ENCODE data around the gene PRKN. TPM values are rescaled to one million over a fixed set of nuclear protein-coding genes. Genes with fewer than 3 reads are reported as not detected.

Gene PRKN
- total RNA-seq, 1 donor from 2014 or later, result 4.9 TPM

- no peak for DNase-seq (ENCODE audit: extremely low spot score in 2 of 2)
- H3K27ac ChIP-seq, result no peak overlapping the region
- no peaks in the 10 kb centered on the region for H3K36me3 ChIP-seq
- no peaks in the 10 kb centered on the region for H3K4me1 ChIP-seq
- H3K9me3 ChIP-seq, result no peaks in the 10 kb centered on the region
- H3K27me3 ChIP-seq, result no peaks in the 10 kb centered on the region
- TF ChIP-seq POLR2AphosphoS5 (IDR thresholded peaks at IDR 0.05; ENCODE audit: insufficient read depth in 1 of 2, low read depth in 1 of 2) (no peak), POLR2A (IDR thresholded peaks at IDR 0.05) (no peak), CTCF (IDR thresholded peaks at IDR 0.05) (no peak)
- intact Hi-C loops (cut with DNase I), result no loop called here
- H3K4me3 ChIP-seq, result no peak overlapping the region
Observed at GRCh38 chr6:162713974-162714780, 13.4 kb downstream of the PRKN start.

- TF ChIP-seq POLR2AphosphoS5 (IDR thresholded peaks at IDR 0.05; ENCODE audit: insufficient read depth in 1 of 2, low read depth in 1 of 2), result no peak
- TF ChIP-seq POLR2A (IDR thresholded peaks at IDR 0.05), result no peak
- H3K4me1 ChIP-seq, result no peaks in the 10 kb centered on the region
- H3K27ac ChIP-seq, result no peak overlapping the region
- H3K9me3 ChIP-seq, result no peaks in the 10 kb centered on the region
- no peak overlapping the region for H3K4me3 ChIP-seq
- H3K27me3 ChIP-seq, result no peaks in the 10 kb centered on the region
- DNase-seq (ENCODE audit: extremely low spot score in 2 of 2), result no peak
- intact Hi-C loops (cut with DNase I), result no loop called here
- no peaks in the 10 kb centered on the region for H3K36me3 ChIP-seq
Observed at GRCh38 chr6:162712694-162713093, 14.9 kb downstream of the PRKN start.

- no peaks in the 10 kb centered on the region for H3K27me3 ChIP-seq
- DNase-seq (ENCODE audit: extremely low spot score in 2 of 2), result no peak
- H3K4me1 ChIP-seq, result peaks cover 2% of the 10 kb centered on the region
- H3K36me3 ChIP-seq, result no peaks in the 10 kb centered on the region
- H3K4me3 ChIP-seq, result no peak overlapping the region
- H3K9me3 ChIP-seq, result no peaks in the 10 kb centered on the region
- H3K27ac ChIP-seq, result no peak overlapping the region
- TF ChIP-seq POLR2AphosphoS5 (IDR thresholded peaks at IDR 0.05; ENCODE audit: insufficient read depth in 1 of 2, low read depth in 1 of 2) (no peak), CTCF (IDR thresholded peaks at IDR 0.05) (no peak), POLR2A (IDR thresholded peaks at IDR 0.05) (no peak)
- intact Hi-C loops (cut with DNase I), result no loop called here
Observed at GRCh38 chr6:162711376-162711775, 16.2 kb downstream of the PRKN start.

- intact Hi-C loops (cut with DNase I), result no loop called here
Observed at GRCh38 chr6:162710936-162711335, 16.6 kb downstream of the PRKN start.

GRCh38 chr6:162710419-162710818 is 17.1 kb downstream of the PRKN start:
- intact Hi-C loops (cut with DNase I), result no loop called here
- Histone ChIP-seq H3K9me3 (no peaks in the 10 kb centered on the region), H3K36me3 (no peaks in the 10 kb centered on the region), H3K4me1 (peaks cover 5% of the 10 kb centered on the region), H3K27ac (no peak overlapping the region), H3K27me3 (no peaks in the 10 kb centered on the region), H3K4me3 (no peak overlapping the region)
- TF ChIP-seq POLR2AphosphoS5 (IDR thresholded peaks at IDR 0.05; ENCODE audit: insufficient read depth in 1 of 2, low read depth in 1 of 2) (no peak), CTCF (IDR thresholded peaks at IDR 0.05) (no peak), POLR2A (IDR thresholded peaks at IDR 0.05) (no peak)
- no peak for DNase-seq (ENCODE audit: extremely low spot score in 2 of 2)

More at GRCh38 chr6:162710936-162711335, 16.6 kb downstream of the PRKN start:
- Histone ChIP-seq H3K4me1 (peaks cover 5% of the 10 kb centered on the region), H3K27me3 (no peaks in the 10 kb centered on the region), H3K4me3 (no peak overlapping the region), H3K9me3 (no peaks in the 10 kb centered on the region), H3K36me3 (no peaks in the 10 kb centered on the region), H3K27ac (no peak overlapping the region)
- no peak for DNase-seq (ENCODE audit: extremely low spot score in 2 of 2)
- no peak for TF ChIP-seq POLR2A (IDR thresholded peaks at IDR 0.05)
- TF ChIP-seq CTCF (IDR thresholded peaks at IDR 0.05), result no peak
- TF ChIP-seq POLR2AphosphoS5 (IDR thresholded peaks at IDR 0.05; ENCODE audit: insufficient read depth in 1 of 2, low read depth in 1 of 2), result no peak
